Astrocyte (in vitro differentiated cells and primary cell): ENCODE measurements around the gene MFGE8. TPM values are rescaled to one million over a fixed set of nuclear protein-coding genes. Genes with fewer than 3 reads are reported as not detected.

Source experiments
- DNase-seq: peaks from one replicate; pipeline ENCODE4 v3.0.0-alpha.2; 2010; ENCODE audit warnings: low read depth
- FAIRE-seq: peaks from 2 replicates; lab custom pipeline; 2011; peaks lifted over from hg19 to GRCh38; lab: Jason Lieb, UNC
- H2AFZ ChIP-seq: 2 replicates; pipeline ENCODE4 v1.6.0; 2012; ENCODE audit warnings: low read depth, low read length, inconsistent platforms
- H3K27ac ChIP-seq: 2 replicates; pipeline ENCODE4 v1.5.1; 2011; ENCODE audit warnings: low read depth, low read length, inconsistent platforms
- H3K27me3 ChIP-seq: 2 replicates; pipeline ENCODE4 v1.6.0; 2011; ENCODE audit warnings: low read length, inconsistent platforms; ENCODE audit not compliant: insufficient read depth
- H3K36me3 ChIP-seq: 2 replicates; pipeline ENCODE4 v1.5.1; 2011; ENCODE audit warnings: low read length, inconsistent platforms; ENCODE audit not compliant: insufficient read depth
- H3K4me1 ChIP-seq: 2 replicates; pipeline ENCODE4 v1.5.1; 2011; ENCODE audit warnings: low read length, inconsistent platforms; ENCODE audit not compliant: insufficient read depth
- H3K4me2 ChIP-seq: 2 replicates; pipeline ENCODE4 v1.6.0; 2012; ENCODE audit warnings: low read length, inconsistent platforms
- H3K4me3 ChIP-seq: 2 replicates; pipeline ENCODE4 v1.5.1; 2011; ENCODE audit warnings: low read depth, mild to moderate bottlenecking, low read length, inconsistent platforms; ENCODE audit not compliant: insufficient read depth
- H3K79me2 ChIP-seq: 2 replicates; pipeline ENCODE4 v1.6.0; 2012; ENCODE audit warnings: mild to moderate bottlenecking, low read length, inconsistent platforms; ENCODE audit not compliant: insufficient read depth
- H3K9ac ChIP-seq: 2 replicates; pipeline ENCODE4 v1.6.0; 2012; ENCODE audit warnings: mild to moderate bottlenecking, low read length, inconsistent platforms
- H3K9me3 ChIP-seq: 2 replicates; pipeline ENCODE4 v1.5.1; 2012; ENCODE audit warnings: low read depth, mild to moderate bottlenecking, low read length, inconsistent platforms; ENCODE audit not compliant: insufficient read depth
- H4K20me1 ChIP-seq: 2 replicates; pipeline ENCODE4 v1.6.0; 2012; ENCODE audit warnings: low read length, inconsistent platforms; ENCODE audit not compliant: insufficient read depth
- H3K27ac Mint-ChIP-seq: one replicate; pipeline ENCODE4 v1.8.0; 2021; ENCODE audit warnings: mild to moderate bottlenecking, mixed read lengths; ENCODE audit not compliant: unreplicated experiment
- H3K27me3 Mint-ChIP-seq: one replicate; pipeline ENCODE4 v1.8.0; 2021; ENCODE audit warnings: low read depth, mixed read lengths; ENCODE audit not compliant: unreplicated experiment
- H3K36me3 Mint-ChIP-seq: one replicate; pipeline ENCODE4 v1.8.0; 2021; ENCODE audit warnings: low read depth, mixed read lengths; ENCODE audit not compliant: unreplicated experiment
- H3K4me1 Mint-ChIP-seq: one replicate; pipeline ENCODE4 v1.8.0; 2021; ENCODE audit warnings: low read depth, mixed read lengths; ENCODE audit not compliant: unreplicated experiment
- H3K4me3 Mint-ChIP-seq: one replicate; pipeline ENCODE4 v1.8.0; 2021; ENCODE audit warnings: mild to moderate bottlenecking, moderate library complexity, mixed read lengths; ENCODE audit not compliant: unreplicated experiment
- H3K9me3 Mint-ChIP-seq: one replicate; pipeline ENCODE4 v1.8.0; 2021; ENCODE audit warnings: mild to moderate bottlenecking, mixed read lengths; ENCODE audit not compliant: unreplicated experiment
- EZH2 ChIP-seq: IDR thresholded peaks from 2 replicates; pipeline ENCODE4 v1.6.1; 2012; ENCODE audit warnings: mild to moderate bottlenecking, low read length, inconsistent platforms; ENCODE audit not compliant: insufficient read depth
- total RNA-seq: library from RNA; stranded (reverse); gene quantifications from 2 replicates; pipeline ENCODE4 v1.2.1, GENCODE V29; 2021
- TF ChIP-seq, protein P1 (sequence below): IDR thresholded peaks from 2 replicates; pipeline ENCODE4 v1.5.1; 2011; ENCODE audit warnings: low read depth, mild to moderate bottlenecking, inconsistent platforms, low read length, moderate library complexity; ENCODE audit not compliant: insufficient read depth

The MFGE8 gene
- total RNA-seq, 1 donor from 2014 or later, result 276 TPM

DNA sequence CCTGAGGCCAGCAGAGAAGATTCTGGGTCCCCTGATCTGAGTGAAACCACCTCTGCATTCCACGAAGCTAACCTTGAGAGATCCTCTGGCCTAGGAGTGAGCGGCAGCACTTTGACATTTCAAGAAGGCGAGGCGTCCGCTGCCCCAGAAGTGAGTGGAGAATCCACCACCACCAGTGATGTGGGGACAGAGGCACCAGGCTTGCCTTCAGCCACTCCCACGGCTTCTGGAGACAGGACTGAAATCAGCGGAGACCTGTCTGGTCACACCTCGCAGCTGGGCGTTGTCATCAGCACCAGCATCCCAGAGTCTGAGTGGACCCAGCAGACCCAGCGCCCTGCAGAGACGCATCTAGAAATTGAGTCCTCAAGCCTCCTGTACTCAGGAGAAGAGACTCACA, 54.2 kb downstream of the MFGE8 start:
- H3K36me3 ChIP-seq, result no peaks in the 10 kb centered on the region
- no peak for DNase-seq
- no peaks in the 10 kb centered on the region for H3K36me3 Mint-ChIP-seq
- H3K4me3 ChIP-seq, result no peak overlapping the region
- peaks cover 3% of the 10 kb centered on the region for H3K4me1 Mint-ChIP-seq
- no peak for TF ChIP-seq EZH2
- TF ChIP-seq, protein P1, sequence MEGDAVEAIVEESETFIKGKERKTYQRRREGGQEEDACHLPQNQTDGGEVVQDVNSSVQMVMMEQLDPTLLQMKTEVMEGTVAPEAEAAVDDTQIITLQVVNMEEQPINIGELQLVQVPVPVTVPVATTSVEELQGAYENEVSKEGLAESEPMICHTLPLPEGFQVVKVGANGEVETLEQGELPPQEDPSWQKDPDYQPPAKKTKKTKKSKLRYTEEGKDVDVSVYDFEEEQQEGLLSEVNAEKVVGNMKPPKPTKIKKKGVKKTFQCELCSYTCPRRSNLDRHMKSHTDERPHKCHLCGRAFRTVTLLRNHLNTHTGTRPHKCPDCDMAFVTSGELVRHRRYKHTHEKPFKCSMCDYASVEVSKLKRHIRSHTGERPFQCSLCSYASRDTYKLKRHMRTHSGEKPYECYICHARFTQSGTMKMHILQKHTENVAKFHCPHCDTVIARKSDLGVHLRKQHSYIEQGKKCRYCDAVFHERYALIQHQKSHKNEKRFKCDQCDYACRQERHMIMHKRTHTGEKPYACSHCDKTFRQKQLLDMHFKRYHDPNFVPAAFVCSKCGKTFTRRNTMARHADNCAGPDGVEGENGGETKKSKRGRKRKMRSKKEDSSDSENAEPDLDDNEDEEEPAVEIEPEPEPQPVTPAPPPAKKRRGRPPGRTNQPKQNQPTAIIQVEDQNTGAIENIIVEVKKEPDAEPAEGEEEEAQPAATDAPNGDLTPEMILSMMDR, result no peak
- H3K4me3 Mint-ChIP-seq, result no peak overlapping the region
- H3K79me2 ChIP-seq, result no peaks in the 10 kb centered on the region
- no peaks in the 10 kb centered on the region for H3K4me1 ChIP-seq
- FAIRE-seq, result no peak
- no peak overlapping the region for H3K4me2 ChIP-seq
- no peak overlapping the region for H3K9ac ChIP-seq
- peaks cover 9% of the 10 kb centered on the region for H3K9me3 Mint-ChIP-seq
- H3K27me3 Mint-ChIP-seq, result peaks cover 19% of the 10 kb centered on the region
- H2AFZ ChIP-seq, result no peak overlapping the region
- H3K27me3 ChIP-seq, result peaks cover 8% of the 10 kb centered on the region
- H3K27ac Mint-ChIP-seq, result no peak overlapping the region
- no peaks in the 10 kb centered on the region for H4K20me1 ChIP-seq
- no peak overlapping the region for H3K27ac ChIP-seq
- H3K9me3 ChIP-seq, result no peaks in the 10 kb centered on the region

DNA sequence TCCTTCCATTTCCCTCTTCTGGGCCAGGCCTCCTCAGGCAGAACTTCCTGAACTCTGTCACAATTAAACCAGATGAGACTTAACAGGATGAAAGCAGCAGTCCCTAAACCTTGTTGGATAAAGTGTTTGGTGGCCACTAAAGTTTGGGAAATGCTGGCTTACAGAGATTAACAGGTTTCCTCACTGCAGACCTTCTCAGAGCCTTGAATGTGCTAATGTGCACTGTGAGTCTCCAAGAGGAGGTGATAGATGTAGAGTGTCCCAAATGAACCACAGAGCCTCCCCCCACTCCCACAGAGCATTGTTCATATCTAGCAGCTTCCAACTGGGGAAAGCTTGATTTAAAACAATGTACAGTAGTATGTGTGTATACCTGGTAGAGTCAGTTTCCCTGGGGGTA, 60.7 kb downstream of the MFGE8 start:
- Histone ChIP-seq H3K9ac (no peak overlapping the region), H3K4me2 (no peak overlapping the region), H2AFZ (no peak overlapping the region), H3K9me3 (no peaks in the 10 kb centered on the region), H3K79me2 (no peaks in the 10 kb centered on the region), H4K20me1 (no peaks in the 10 kb centered on the region), H3K27ac (no peak overlapping the region), H3K4me1 (no peaks in the 10 kb centered on the region), H3K4me3 (no peak overlapping the region), H3K36me3 (no peaks in the 10 kb centered on the region), H3K27me3 (peaks cover 4% of the 10 kb centered on the region)
- no peak for DNase-seq
- no peak for FAIRE-seq
- Mint-ChIP-seq H3K4me1 (peaks cover 6% of the 10 kb centered on the region), H3K27ac (no peak overlapping the region), H3K4me3 (no peak overlapping the region), H3K27me3 (peaks cover 15% of the 10 kb centered on the region), H3K9me3 (peaks cover 9% of the 10 kb centered on the region), H3K36me3 (no peaks in the 10 kb centered on the region)
- TF ChIP-seq, protein P1, result no peak
- TF ChIP-seq EZH2, result no peak

DNA sequence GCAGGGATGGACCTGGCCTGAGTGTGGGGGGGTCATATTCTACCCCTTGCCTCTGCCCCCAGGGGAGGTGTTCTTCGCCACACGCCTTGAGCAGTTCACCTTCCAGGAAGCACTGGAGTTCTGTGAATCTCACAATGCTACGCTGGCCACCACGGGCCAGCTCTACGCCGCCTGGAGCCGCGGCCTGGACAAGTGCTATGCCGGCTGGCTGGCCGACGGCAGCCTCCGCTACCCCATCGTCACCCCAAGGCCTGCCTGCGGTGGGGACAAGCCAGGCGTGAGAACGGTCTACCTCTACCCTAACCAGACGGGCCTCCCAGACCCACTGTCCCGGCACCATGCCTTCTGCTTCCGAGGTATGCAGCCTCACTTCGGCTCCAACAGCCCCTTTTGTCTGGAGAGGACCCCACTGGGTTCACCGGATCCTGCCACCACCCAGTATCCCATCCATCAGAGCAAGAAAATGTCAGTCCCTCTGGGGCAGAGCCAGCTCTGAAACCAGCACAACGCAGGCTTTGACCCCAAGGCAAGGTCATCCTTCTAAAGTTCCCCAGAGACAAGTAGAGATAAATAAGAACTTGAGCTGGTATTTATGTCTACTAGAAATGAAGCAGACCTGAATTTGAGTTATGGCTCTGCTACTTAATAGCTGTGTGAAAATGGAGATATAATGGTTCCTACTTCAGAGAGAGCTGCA, 63.7 kb downstream of the MFGE8 start:
- Mint-ChIP-seq H3K36me3 (no peaks in the 10 kb centered on the region), H3K27me3 (peaks cover 13% of the 10 kb centered on the region), H3K4me3 (no peak overlapping the region), H3K27ac (no peak overlapping the region), H3K4me1 (peaks cover 5% of the 10 kb centered on the region), H3K9me3 (peaks cover under 1% of the 10 kb centered on the region)
- H3K27ac ChIP-seq, result no peak overlapping the region
- H3K9ac ChIP-seq, result no peak overlapping the region
- peaks cover 4% of the 10 kb centered on the region for H3K27me3 ChIP-seq
- H4K20me1 ChIP-seq, result no peaks in the 10 kb centered on the region
- no peaks in the 10 kb centered on the region for H3K79me2 ChIP-seq
- no peaks in the 10 kb centered on the region for H3K4me1 ChIP-seq
- H3K4me2 ChIP-seq, result no peak overlapping the region
- H2AFZ ChIP-seq, result no peak overlapping the region
- FAIRE-seq (no peak), DNase-seq (no peak)
- no peak overlapping the region for H3K4me3 ChIP-seq
- no peak for TF ChIP-seq EZH2
- TF ChIP-seq, protein P1, result no peak
- H3K36me3 ChIP-seq, result no peaks in the 10 kb centered on the region
- no peaks in the 10 kb centered on the region for H3K9me3 ChIP-seq
